PFSK-1 (cell line): ENCODE data around the gene SLC1A2.

Experiments
- FOXP2 ChIP-seq: optimal IDR thresholded peaks from 2 replicates; pipeline ENCODE3; 2011; ENCODE audit warnings: borderline replicate concordance, control low read depth, inconsistent platforms; ENCODE audit not compliant: insufficient read depth; ENCODE audit errors: extremely low read length, extremely low read depth
- POLR2AphosphoS5 ChIP-seq: IDR thresholded peaks from 2 replicates; pipeline ENCODE4 v1.6.1; 2012; ENCODE audit warnings: low read depth, mild to moderate bottlenecking, control low read depth, low read length, moderate library complexity
- REST ChIP-seq, 2 experiments: IDR thresholded peaks; 2 replicates each; pipeline versions ENCODE4 v1.6.1 to v1.8.0; 2011 to 2012; ENCODE audit warnings: low read depth in 2 of 2, low read length in 2 of 2, control low read depth in 1 of 2, inconsistent platforms in 1 of 2, mild to moderate bottlenecking in 1 of 2, moderate library complexity in 1 of 2; ENCODE audit not compliant: insufficient read depth in 1 of 2
- SIN3A ChIP-seq: IDR thresholded peaks from 2 replicates; pipeline ENCODE4 v1.6.1; 2012; ENCODE audit warnings: mild to moderate bottlenecking, low read length, moderate library complexity, borderline replicate concordance; ENCODE audit not compliant: insufficient read depth
- TAF1 ChIP-seq: IDR thresholded peaks from 2 replicates; pipeline ENCODE4 v1.6.1; 2012; ENCODE audit warnings: low read length, control low read depth, borderline replicate concordance; ENCODE audit not compliant: insufficient read depth

Gene SLC1A2

GRCh38 chr11:35247428-35247827 lies 171.9 kb downstream of the SLC1A2 start:
- TF ChIP-seq REST (IDR thresholded peaks at IDR 0.05; ENCODE audit: insufficient read depth in 1 of 2, low read depth in 2 of 2, low read length in 2 of 2) (no peak), POLR2AphosphoS5 (no peak), SIN3A (no peak), FOXP2 (no peak), TAF1 (no peak)

GRCh38 chr11:35246745-35247144 lies 172.6 kb downstream of the SLC1A2 start:
- TF ChIP-seq TAF1, result no peak
- TF ChIP-seq REST (IDR thresholded peaks at IDR 0.05; ENCODE audit: insufficient read depth in 1 of 2, low read depth in 2 of 2, low read length in 2 of 2), result no peak
- TF ChIP-seq SIN3A, result no peak
- no peak for TF ChIP-seq POLR2AphosphoS5
- TF ChIP-seq FOXP2, result no peak

- TF ChIP-seq REST (IDR thresholded peaks at IDR 0.05; ENCODE audit: insufficient read depth in 1 of 2, low read depth in 2 of 2, low read length in 2 of 2) (no peak), SIN3A (no peak), FOXP2 (no peak), TAF1 (no peak), POLR2AphosphoS5 (no peak)
These were observed 173.6 kb downstream of the SLC1A2 start for GRCh38 chr11:35245786-35246185.

- TF ChIP-seq SIN3A, result no peak
- TF ChIP-seq TAF1, result no peak
- TF ChIP-seq REST (IDR thresholded peaks at IDR 0.05; ENCODE audit: insufficient read depth in 1 of 2, low read depth in 2 of 2, low read length in 2 of 2), result no peak
- TF ChIP-seq POLR2AphosphoS5, result no peak
- TF ChIP-seq FOXP2, result no peak
These were observed 174.3 kb downstream of the SLC1A2 start for GRCh38 chr11:35245056-35245455.

- TF ChIP-seq REST (IDR thresholded peaks at IDR 0.05; ENCODE audit: insufficient read depth in 1 of 2, low read depth in 2 of 2, low read length in 2 of 2) (no peak), POLR2AphosphoS5 (no peak), TAF1 (no peak), FOXP2 (no peak), SIN3A (no peak)
These were observed 175.6 kb downstream of the SLC1A2 start for GRCh38 chr11:35243774-35244173.
